ENCODE measurements around the gene FAM120B.

The FAM120B gene

DNA sequence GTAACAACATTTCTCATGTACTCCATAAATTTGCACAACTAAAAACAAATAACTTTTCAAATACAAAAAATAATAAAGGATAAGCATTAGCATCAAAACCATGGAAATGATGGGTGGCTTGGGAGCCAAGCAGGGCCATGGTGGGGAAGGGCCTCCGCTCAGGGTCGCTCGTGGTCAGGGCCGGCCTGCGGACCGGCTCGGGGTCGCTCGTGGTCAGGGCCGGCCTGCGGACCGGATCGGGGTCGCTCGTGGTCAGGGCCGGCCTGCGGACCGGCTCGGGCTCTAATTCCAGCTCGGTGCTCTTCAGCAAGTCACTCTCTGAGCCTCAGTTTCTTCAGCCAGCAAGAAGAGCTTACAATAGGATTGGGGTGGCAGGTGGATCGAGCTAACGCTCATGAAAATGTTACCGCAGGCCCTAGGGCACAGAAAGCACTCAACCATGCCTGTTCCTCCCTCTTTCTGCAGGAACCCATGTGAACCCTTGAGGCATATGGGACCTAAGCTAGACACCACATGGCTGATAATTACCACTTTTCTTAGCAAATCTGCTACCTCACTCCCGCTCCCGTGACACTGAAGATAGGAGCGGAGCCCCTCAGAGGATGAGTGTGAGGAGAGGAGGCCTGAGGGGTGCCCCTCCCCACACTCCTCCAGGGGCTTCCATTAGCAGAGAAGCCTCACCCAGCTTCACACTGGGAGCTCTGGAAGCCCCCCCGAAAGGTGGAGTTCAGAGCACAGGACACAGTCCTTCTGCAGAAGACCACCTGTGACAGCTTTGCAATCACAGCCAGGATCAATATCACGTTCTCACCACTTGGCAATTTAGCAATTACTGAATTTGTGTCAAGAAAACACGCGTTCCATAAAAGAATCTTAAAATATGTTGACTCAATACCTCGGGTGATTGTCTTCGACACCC lies 143.5 kb downstream of the FAM120B start:
- ChIA-PET CTCF (interaction anchor here (0.6 to 0.7 kb wide), 2 partner anchors 111 to 1740 kb away, joined by 3 read pairs; no protein-coding TSS in a partner anchor), POLR2A (ENCODE audit: low non-redundant PET) (no interaction called here)
- TF ChIP-seq, protein P1, sequence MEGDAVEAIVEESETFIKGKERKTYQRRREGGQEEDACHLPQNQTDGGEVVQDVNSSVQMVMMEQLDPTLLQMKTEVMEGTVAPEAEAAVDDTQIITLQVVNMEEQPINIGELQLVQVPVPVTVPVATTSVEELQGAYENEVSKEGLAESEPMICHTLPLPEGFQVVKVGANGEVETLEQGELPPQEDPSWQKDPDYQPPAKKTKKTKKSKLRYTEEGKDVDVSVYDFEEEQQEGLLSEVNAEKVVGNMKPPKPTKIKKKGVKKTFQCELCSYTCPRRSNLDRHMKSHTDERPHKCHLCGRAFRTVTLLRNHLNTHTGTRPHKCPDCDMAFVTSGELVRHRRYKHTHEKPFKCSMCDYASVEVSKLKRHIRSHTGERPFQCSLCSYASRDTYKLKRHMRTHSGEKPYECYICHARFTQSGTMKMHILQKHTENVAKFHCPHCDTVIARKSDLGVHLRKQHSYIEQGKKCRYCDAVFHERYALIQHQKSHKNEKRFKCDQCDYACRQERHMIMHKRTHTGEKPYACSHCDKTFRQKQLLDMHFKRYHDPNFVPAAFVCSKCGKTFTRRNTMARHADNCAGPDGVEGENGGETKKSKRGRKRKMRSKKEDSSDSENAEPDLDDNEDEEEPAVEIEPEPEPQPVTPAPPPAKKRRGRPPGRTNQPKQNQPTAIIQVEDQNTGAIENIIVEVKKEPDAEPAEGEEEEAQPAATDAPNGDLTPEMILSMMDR (conservative IDR thresholded peaks at IDR 0.05; ENCODE audit: low read depth) = no peak
- no peak overlapping the region for H3K27ac ChIP-seq
- DNase-seq (ENCODE audit: low spot score) = no peak

DNA sequence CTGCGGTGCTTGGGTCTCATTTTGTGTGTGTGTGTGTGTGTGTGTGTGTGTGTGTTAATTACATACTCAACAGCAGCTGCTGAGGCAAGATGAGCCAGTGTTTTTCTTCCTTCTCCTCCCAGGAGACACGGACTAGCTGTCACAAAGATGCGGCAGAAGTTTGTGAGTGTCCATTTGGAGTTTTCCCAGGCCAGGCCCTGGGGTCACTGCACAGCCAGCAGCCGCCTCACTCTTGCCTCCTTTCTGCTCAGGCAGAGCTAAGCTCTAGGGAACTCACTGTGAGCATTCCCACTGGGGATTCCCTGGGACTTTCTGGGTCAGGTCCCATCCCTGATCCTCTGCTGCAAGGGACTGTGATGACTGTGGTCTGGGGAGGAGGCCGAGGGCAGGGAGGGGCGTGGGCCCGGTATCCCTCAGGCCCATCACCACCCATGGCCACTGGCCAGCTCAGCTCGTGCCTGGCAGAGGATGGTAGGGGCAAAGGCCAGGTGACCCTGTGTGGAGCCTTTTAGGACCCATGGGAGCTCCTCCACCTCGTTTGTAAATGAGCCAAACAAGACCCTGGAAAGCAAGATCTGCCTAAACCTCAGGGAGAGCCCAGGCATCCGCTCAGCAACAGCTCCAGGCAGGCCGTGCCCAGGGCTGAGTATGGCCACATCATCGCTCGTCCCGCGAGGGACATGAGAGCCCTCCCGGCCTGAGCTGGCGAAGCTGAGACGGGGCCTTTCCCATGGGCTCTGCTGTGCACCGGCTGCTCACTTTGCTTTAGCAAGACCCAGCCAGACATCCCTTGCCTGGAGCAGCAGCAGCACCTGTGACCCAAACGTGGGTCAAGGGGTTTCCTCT lies 144.6 kb downstream of the FAM120B start:
- TF ChIP-seq, protein P1 (conservative IDR thresholded peaks at IDR 0.05; ENCODE audit: low read depth) = no peak
- no peak overlapping the region for H3K27ac ChIP-seq
- POLR2A ChIA-PET (ENCODE audit: low non-redundant PET) = no interaction called here
- CTCF ChIA-PET = no interaction called here
- no peak for DNase-seq (ENCODE audit: low spot score)

DNA sequence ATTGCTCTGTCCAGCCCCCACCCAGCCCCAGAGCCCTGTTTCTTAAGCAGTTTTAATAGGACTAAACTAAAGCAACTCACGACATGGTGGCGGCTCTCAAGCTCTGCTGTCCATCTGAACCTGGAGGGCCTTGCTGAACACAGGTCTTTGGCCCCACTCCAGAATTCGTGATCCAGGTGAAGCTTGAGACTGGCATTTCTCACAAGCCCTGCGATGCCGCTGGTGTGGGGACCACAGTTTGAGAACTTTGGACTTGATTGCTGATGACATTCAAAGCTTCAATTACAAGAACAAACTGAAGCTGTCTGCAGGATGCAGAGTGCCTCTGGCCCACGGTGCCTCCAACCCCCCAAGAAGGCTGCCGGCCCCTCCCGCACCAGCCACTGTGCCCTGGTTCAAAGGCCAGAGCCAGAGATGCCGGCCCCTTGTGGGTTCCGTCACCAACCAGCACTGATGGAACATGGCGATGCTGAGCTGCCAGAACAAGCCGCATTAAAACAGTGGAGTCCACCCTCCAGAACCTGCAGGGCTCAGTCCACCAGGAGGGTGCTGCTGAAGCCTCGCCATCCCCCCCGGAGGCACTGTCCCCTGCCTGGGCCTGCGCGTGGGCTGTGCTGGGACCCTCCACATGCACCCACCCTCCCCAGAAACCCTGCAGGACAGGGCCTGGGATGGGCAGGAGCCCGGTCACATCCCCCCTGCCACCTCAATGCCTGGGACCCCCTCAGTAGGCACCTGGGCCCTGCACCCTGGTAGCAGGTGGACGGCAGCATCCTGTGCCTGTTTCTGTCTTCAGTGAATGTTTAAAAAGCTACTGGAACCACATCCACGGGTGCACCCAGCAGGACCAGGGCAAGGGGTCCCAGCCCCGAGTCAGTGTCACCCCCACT lies 145.4 kb downstream of the FAM120B start:
- POLR2A ChIA-PET (ENCODE audit: low non-redundant PET) = no interaction called here
- CTCF ChIA-PET = no interaction called here
- DNase-seq (ENCODE audit: low spot score) = no peak
- TF ChIP-seq, protein P1 (conservative IDR thresholded peaks at IDR 0.05; ENCODE audit: low read depth) = no peak
- 0 out of 2 replicates have a peak overlapping the region, but pooled peaks have one; percentile 12 for H3K27ac ChIP-seq

DNA sequence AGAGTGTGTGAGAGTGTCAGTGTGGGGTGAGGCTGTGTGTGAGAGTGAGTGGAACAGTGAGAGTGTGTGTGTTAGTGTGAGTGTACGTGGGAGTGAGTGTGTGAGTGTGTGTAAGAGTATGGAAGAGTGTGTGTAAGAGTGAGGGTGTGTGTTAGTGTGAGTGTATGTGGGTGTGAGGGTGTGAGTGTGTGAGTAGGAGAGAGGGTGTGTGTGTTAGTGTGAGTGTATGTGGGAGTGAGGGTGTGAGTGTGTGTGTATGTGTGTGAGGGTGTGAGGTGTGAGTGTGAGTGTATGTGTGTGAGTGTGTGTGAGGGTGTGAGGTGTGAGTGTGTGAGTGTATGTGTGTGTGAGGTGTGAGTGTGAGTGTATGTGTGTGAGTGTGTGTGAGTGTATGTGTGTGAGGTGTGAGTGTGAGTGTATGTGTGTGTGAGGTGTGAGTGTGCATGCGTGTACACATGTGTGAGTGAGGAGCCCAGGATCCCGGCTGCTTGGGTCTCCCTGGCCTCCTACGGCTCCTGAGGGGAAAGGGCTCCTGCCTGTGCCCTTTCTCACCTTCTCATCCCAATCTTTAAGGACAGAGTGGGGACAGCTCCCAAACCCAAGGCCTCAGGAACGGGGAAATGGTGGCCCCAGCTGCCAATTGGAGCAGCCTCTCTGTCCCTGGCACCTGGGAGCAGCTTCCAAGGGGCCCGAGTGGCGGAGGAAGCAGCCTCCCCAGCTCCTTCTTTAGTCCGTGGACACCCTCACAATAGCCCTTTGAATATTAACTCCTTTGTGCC lies 146.4 kb downstream of the FAM120B start:
- peak overlapping the region; percentile 22 for H3K27ac ChIP-seq
- CTCF ChIA-PET = no interaction called here
- POLR2A ChIA-PET (ENCODE audit: low non-redundant PET) = no interaction called here
- no peak for DNase-seq (ENCODE audit: low spot score)
- TF ChIP-seq, protein P1 (conservative IDR thresholded peaks at IDR 0.05; ENCODE audit: low read depth) = no peak

DNA sequence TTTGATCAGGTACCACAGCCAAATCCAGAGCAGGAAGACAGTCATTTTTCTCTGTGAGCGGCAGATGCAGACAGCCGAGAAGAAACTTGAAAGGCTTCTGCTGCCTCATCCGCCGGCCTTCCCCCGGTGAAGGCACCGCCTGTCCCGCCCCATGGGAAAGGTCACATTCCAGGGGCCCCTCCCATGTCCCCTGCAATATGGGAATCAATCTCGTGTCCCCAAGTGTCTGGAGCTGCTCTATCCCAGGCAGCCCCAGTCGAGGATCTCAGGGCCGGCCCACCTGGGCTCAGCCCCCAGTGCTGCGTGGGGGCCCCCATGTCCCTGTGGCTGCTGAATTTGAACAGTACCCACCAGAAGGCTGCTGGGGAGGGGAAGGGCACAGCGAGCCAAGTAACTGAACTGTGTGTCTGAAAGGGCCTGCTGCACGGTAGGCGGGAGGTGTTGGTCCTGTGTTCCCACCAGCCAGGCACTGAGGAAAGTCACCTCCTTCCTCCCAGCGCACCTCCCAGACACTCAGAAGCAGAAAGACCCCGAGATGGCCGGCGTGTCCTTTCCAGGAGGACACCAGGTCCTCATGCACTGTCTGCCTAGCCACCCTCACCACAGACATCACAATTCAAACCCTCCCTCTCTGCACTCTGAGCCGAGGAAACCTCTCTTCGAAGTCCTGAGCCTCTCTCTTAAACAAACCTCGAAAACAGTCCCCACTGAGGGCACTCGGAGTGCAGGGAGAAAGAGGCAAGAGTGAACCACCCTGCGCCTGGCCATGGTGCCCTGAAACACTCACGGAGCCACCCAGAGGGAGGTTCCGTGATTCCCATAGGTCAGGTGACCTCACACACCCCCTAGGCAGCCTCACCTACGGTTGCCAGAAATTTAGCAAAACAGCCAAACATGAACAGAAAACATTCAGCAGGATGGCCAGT lies 147.3 kb downstream of the FAM120B start:
- ChIA-PET POLR2A (ENCODE audit: low non-redundant PET) (no interaction called here), CTCF (no interaction called here)

More for the DNA sequence above, 147.3 kb downstream of the FAM120B start:
- no peak for DNase-seq (ENCODE audit: low spot score)
- peak overlapping the region; percentile 22 for H3K27ac ChIP-seq
- TF ChIP-seq, protein P1 (conservative IDR thresholded peaks at IDR 0.05; ENCODE audit: low read depth) = no peak

All from RWPE1 (cell line).